ENCODE measurements around the gene TBC1D16. TPM values are rescaled to one million over a fixed set of nuclear protein-coding genes. Genes with fewer than 3 reads are reported as not detected.

Gene TBC1D16
- total RNA-seq, 1 experiment from 2014 or later = 96.1 TPM

GRCh38 chr17:79888811-79889634 is 146.6 kb downstream of the TBC1D16 start:
- Mint-ChIP-seq H3K4me3 (no peak overlapping the region), H3K27me3 (ENCODE audit: low read depth) (peaks cover 11% of the 10 kb centered on the region), H3K27ac (no peak overlapping the region; the same call in 1 of the 2 replicates), H3K36me3 (no peaks in the 10 kb centered on the region), H3K4me1 (no peaks in the 10 kb centered on the region), H3K9me3 (no peaks in the 10 kb centered on the region)
- ATAC-seq (no peak), DNase-seq (ENCODE audit: low spot score) (no peak)
- no peak for TF ChIP-seq NFYB (CRISPR knock-in tag; conservative IDR thresholded peaks at IDR 0.05; ENCODE audit: low read depth)
- no peak for TF ChIP-seq NR2C2 (CRISPR knock-in tag; IDR thresholded peaks at IDR 0.05)
- TF ChIP-seq E2F4 (CRISPR knock-in tag; IDR thresholded peaks at IDR 0.05; ENCODE audit: borderline replicate concordance, low read depth) = no peak
- TF ChIP-seq PRRX2 (CRISPR knock-in tag; IDR thresholded peaks at IDR 0.05) = no peak
- TF ChIP-seq SP1 (CRISPR knock-in tag; conservative IDR thresholded peaks at IDR 0.05) = no peak
- no peak for TF ChIP-seq TP53 (CRISPR knock-in tag; IDR thresholded peaks at IDR 0.05)
- no peak for TF ChIP-seq ATF1 (CRISPR knock-in tag; IDR thresholded peaks at IDR 0.05)
- TF ChIP-seq PRDM15 (CRISPR knock-in tag; IDR thresholded peaks at IDR 0.05) = no peak
- ChIA-PET CTCF (interaction anchor here (0.6 to 1.4 kb wide), 2 partner anchors 49 to 82 kb away, joined by 3 to 5 read pairs; no protein-coding TSS in a partner anchor), POLR2A (interaction anchor here (0.5 kb wide), 1 partner anchor 61 kb away, joined by 3 read pairs; no protein-coding TSS in a partner anchor)

- peaks cover 14% of the 10 kb centered on the region for H3K27me3 Mint-ChIP-seq (ENCODE audit: low read depth)
- CTCF ChIA-PET = no interaction called here
Observed at GRCh38 chr17:79888009-79888540, 147.6 kb downstream of the TBC1D16 start.

GRCh38 chr17:79887451-79887991 is 148.2 kb downstream of the TBC1D16 start:
- CTCF ChIA-PET = no interaction called here
- no peaks in the 10 kb centered on the region for H3K9me3 Mint-ChIP-seq
- no peak overlapping the region for H3K27ac Mint-ChIP-seq
- no peak overlapping the region for H3K4me3 Mint-ChIP-seq
- peaks cover 16% of the 10 kb centered on the region for H3K27me3 Mint-ChIP-seq (ENCODE audit: low read depth)
- DNase-seq (ENCODE audit: low spot score) (no peak), ATAC-seq (no peak)
- H3K4me1 Mint-ChIP-seq = no peaks in the 10 kb centered on the region
- POLR2A ChIA-PET = no interaction called here
- H3K36me3 Mint-ChIP-seq = no peaks in the 10 kb centered on the region
- TF ChIP-seq ZNF121 (CRISPR knock-in tag; IDR thresholded peaks at IDR 0.05) = no peak
- TF ChIP-seq PRRX2 (CRISPR knock-in tag; IDR thresholded peaks at IDR 0.05) = no peak
- no peak for TF ChIP-seq ZNF532 (CRISPR knock-in tag; IDR thresholded peaks at IDR 0.05; ENCODE audit: borderline replicate concordance)
- no peak for TF ChIP-seq STAT6 (CRISPR knock-in tag; conservative IDR thresholded peaks at IDR 0.05; ENCODE audit: low read depth)
- TF ChIP-seq TEAD1 (CRISPR knock-in tag; IDR thresholded peaks at IDR 0.05) = no peak

More at GRCh38 chr17:79888009-79888540, 147.6 kb downstream of the TBC1D16 start:
- Mint-ChIP-seq H3K27ac (no peak overlapping the region), H3K4me1 (no peaks in the 10 kb centered on the region), H3K9me3 (no peaks in the 10 kb centered on the region), H3K36me3 (no peaks in the 10 kb centered on the region), H3K4me3 (no peak overlapping the region)
- no peak for DNase-seq (ENCODE audit: low spot score)
- ATAC-seq = no peak
- POLR2A ChIA-PET = no interaction called here
- no peak for TF ChIP-seq NR1H2 (CRISPR knock-in tag; IDR thresholded peaks at IDR 0.05)
- TF ChIP-seq TEAD4 (CRISPR knock-in tag; IDR thresholded peaks at IDR 0.05) = no peak
- no peak for TF ChIP-seq ERG (CRISPR knock-in tag; IDR thresholded peaks at IDR 0.05)
